ENCODE results near the gene CCL16. TPM values are rescaled to one million over a fixed set of nuclear protein-coding genes. Genes with fewer than 3 reads are reported as not detected.
"Not testable (repeated sequence)": the region's sequence is repeated elsewhere in the genome, so short reads cannot be mapped to it uniquely, and the experiment has no call there.

Gene CCL16
- total RNA-seq, 1 donor from 2014 or later = not detected

DNA sequence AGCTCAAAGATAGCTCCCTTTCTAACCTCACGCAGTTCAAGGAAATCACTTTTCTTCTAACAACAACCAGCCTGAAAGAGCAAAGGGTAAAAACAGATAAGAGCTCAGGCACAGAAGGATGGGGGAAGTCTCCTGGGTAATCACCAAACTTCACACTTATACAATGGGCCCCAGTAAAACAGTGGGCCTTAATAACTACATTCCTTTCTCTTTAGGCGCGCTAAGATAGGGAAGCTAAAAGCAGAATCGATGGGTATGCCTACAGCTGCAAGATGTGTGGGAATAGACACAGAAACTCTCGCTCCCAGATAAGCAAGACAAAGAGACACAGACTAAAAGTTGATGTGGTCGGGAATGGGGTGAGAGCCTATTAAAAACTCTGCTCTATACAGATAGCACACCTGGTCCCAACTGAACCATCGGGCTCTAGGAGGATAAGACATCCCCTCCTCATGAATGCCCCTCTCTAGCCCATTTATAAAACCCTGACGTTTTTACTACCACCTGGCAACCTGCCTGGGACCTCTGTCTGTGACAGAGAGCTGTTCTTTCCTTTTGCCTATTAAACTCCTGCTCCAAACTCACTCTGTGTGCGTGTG lies 38.6 kb downstream of the CCL16 start:
- H3K36me3 Mint-ChIP-seq (ENCODE audit: low read depth) = no peaks in the 10 kb centered on the region
- H3K27ac Mint-ChIP-seq = no peak overlapping the region
- no peak for DNase-seq
- no peak overlapping the region for H3K4me3 Mint-ChIP-seq
- no peaks in the 10 kb centered on the region for H3K4me1 Mint-ChIP-seq
- intact Hi-C loops (cut with micrococcal nuclease) = no loop called here
- peaks cover 8% of the 10 kb centered on the region for H3K27me3 Mint-ChIP-seq
- no peaks in the 10 kb centered on the region for H3K9me3 Mint-ChIP-seq

DNA sequence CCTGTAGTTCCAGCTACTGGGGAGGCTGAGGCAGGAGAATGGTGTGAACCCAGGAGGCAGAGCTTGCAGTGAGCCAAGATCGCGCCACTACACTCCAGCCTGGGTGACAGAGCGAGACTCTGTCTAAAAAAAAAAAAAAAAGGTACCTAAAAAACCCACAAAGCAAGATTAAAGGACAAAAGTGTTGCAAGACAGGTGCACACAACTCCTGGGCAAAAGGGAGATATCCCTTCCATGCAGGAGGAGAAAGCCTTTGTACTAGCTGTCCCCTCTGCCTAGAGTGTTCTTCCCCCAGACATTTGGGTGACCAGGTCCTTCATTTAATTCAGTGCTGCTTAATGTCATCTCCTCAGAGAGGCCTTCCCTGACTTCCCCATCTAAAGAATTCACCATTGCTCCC lies 42.8 kb downstream of the CCL16 start:
- intact Hi-C loops (cut with micrococcal nuclease); H3K27ac Mint-ChIP-seq; H3K9me3 Mint-ChIP-seq; H3K4me3 Mint-ChIP-seq; DNase-seq; H3K36me3 Mint-ChIP-seq (ENCODE audit: low read depth); H3K4me1 Mint-ChIP-seq: not testable (repeated sequence)
- peaks cover 16% of the 10 kb centered on the region for H3K27me3 Mint-ChIP-seq

DNA sequence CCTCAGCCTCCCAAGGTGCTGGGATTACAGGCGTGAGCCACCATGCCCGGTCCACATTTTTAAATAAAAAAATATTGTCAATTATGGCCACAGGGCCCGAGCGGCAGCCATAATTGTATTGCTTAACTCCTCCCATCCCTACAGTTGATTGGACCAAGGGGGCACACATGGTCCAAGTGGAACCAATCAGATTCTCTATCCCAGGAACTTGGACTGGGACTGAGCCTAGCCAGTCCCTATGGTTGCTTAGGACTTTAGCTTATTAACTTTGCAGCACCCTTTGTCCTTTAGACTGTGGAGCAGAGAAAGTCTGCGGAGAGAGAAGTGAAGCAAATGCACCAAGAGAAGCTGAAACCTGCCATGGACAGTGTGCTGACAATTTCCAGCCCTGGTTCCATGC lies 45.2 kb downstream of the CCL16 start:
- H3K4me1 Mint-ChIP-seq = peaks cover 1% of the 10 kb centered on the region
- no peak overlapping the region for H3K4me3 Mint-ChIP-seq
- H3K27me3 Mint-ChIP-seq = peaks cover 14% of the 10 kb centered on the region
- intact Hi-C loops (cut with micrococcal nuclease) = no loop called here
- no peak overlapping the region for H3K27ac Mint-ChIP-seq
- DNase-seq = no peak
- no peaks in the 10 kb centered on the region for H3K36me3 Mint-ChIP-seq (ENCODE audit: low read depth)
- no peaks in the 10 kb centered on the region for H3K9me3 Mint-ChIP-seq

DNA sequence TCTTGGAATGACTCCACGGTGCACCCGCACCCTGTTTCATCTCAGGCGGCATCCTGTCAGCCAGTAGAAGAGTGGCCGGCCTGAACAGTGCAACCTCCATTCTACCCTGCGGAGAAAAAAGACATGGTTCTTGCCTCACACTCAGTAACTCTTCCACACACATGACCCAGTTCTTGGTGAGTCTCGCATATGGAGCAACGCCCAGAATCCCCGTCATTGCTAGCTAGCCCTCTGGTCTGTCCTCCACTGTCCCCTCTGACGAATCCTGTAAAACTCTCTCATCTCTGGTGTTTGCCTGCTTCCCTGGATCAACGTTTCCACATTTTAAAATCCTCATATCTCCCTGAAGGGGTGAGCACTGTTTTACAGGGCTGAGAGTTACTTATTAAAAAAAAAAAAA lies 46.5 kb downstream of the CCL16 start:
- no peak overlapping the region for H3K27ac Mint-ChIP-seq
- H3K4me3 Mint-ChIP-seq = no peak overlapping the region
- H3K4me1 Mint-ChIP-seq = peaks cover 13% of the 10 kb centered on the region
- H3K36me3 Mint-ChIP-seq (ENCODE audit: low read depth) = peaks cover 1% of the 10 kb centered on the region
- DNase-seq = no peak
- intact Hi-C loops (cut with micrococcal nuclease) = no loop called here
- peaks cover 10% of the 10 kb centered on the region for H3K27me3 Mint-ChIP-seq
- H3K9me3 Mint-ChIP-seq = no peaks in the 10 kb centered on the region

DNA sequence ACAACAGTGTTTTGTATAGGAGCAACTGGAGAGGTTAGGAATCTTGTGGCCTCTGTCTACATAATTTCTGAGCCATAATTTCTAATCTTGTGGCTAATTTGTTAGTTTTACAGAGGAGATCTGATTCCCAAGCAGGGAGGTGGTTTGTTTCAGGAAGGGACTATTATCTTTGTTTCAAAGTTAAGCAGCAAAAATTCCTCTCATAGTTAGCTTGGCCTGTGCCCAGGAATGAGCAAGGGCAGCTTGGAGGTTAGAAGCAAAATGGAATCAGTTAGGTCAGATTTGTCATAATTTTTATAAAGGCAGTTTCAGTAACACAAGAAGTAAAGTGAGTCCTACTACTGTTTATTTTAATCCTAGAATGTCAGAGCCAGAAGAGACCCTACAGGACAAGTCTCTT lies 48.7 kb downstream of the CCL16 start:
- Mint-ChIP-seq H3K27me3 (peaks cover 8% of the 10 kb centered on the region), H3K36me3 (ENCODE audit: low read depth) (peaks cover 8% of the 10 kb centered on the region), H3K4me3 (no peak overlapping the region), H3K9me3 (no peaks in the 10 kb centered on the region), H3K27ac (no peak overlapping the region), H3K4me1 (peaks cover 23% of the 10 kb centered on the region)
- DNase-seq = no peak
- intact Hi-C loops (cut with micrococcal nuclease) = no loop called here

DNA sequence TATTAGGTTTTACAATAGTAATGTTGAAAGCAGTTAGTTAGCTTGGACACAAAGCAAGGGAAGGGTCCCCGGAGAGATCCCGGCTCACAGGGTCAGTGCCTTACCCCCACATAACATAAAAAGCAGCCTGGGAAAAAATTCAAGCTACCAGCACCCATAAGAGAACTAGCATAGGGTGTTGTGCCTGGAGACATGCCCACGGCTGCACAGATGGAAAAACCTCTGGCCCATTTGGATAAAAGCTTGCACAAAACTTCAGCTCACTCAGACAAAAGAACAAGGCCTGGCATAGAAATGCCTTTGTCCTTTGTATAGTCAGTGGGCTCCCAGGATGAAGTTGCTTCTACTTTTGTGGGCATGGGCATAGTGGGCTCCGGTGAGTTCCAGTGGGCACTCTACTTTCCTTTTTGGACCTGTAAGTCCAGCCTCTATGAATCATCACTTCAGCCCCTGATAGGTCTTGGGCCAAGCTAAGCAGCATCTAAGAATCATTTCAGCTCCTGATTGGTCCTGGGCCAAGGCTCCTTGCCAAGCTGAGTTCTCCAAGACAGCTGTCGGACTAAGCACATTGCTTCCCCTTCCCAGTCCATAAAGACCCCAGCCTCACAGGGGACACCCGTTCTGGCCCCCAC lies 49.4 kb downstream of the CCL16 start:
- intact Hi-C loops (cut with micrococcal nuclease) = loop anchor here (2.0 kb wide), 2 partner anchors 39 to 83 kb away; no protein-coding TSS in a partner anchor
- Mint-ChIP-seq H3K9me3 (no peaks in the 10 kb centered on the region), H3K4me3 (no peak overlapping the region)

DNA sequence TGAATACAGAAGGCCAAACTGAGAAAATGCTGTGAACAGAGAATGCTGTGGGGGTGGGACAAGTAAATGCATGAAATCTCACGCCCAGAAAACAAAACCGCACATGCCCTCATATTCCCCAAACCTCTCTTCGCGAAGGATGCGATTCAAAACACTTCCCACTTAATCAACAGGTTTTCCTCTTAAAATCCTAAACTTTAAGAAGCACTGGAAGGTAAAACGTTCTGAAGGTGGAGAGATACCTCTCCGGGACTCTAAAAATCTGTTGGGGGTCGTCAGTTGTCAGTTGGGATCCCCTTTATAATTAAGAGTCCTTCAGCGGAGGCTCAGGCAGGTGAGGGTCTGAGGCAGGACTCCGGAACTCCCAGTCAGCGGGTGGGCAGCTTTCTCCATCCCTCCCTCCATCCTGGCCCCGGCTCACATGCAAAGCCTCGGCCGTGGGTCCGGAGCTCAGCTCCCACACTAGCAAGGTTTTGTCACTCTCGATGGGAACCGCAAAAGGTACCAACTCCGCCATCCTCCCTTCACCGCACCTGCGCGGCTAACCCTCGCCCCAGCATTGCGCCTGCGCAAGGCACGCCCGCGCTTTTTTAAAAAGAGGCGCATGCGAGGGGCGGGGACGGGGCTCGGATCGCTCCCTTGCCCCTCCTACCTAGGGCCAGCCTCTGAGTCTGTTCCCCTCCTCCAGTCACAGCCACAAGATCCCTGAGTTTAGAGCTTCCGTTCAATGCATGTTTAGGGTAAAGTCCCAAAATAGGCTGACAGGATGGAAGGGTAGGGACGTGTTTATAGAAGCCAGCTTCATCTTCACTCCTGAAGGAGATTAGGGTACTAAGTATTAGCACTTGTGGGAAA lies 50.9 kb downstream of the CCL16 start, which contains the start of gene RDM1:
Gene RDM1 (minus strand): TSS at position 563 of the 855 bp plus-strand sequence. CDS start 46 bp downstream, at position 517.
- Mint-ChIP-seq H3K36me3 (ENCODE audit: low read depth) (peaks cover 12% of the 10 kb centered on the region), H3K9me3 (no peaks in the 10 kb centered on the region), H3K27ac (peak within 1 kb of the TSS; percentile 91), H3K4me3 (peak within 1 kb of the TSS; percentile 89), H3K4me1 (peaks cover 23% of the 10 kb centered on the region), H3K27me3 (peaks cover 8% of the 10 kb centered on the region)
- DNase-seq = peak; percentile 97
- intact Hi-C loops (cut with micrococcal nuclease) = loop anchor here (2.0 kb wide), 2 partner anchors 38 to 82 kb away; no protein-coding TSS in a partner anchor

More for the DNA sequence above, 49.4 kb downstream of the CCL16 start:
- peaks cover 23% of the 10 kb centered on the region for H3K4me1 Mint-ChIP-seq
- no peak overlapping the region for H3K27ac Mint-ChIP-seq
- peaks cover 8% of the 10 kb centered on the region for H3K27me3 Mint-ChIP-seq
- DNase-seq = no peak
- peaks cover 8% of the 10 kb centered on the region for H3K36me3 Mint-ChIP-seq (ENCODE audit: low read depth)

DNA sequence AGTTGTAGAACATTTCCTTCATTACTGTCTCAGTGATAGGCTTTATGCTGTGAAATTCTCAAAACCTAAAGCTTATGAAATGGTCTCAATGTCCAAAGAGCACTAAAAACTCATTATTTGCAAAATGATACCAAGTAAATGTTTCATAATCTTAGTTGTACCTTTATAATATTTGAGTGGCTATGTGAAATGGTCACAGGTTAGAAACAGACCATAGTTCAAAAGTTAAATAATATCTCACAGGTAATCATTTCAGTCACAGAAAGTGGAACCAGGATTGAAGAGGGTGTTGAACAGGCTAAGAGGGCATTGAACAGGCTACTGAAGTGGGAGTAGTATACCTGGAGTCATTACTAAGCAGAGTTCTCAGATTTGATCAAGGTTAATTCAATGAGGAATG lies 53.6 kb downstream of the CCL16 start:
- Mint-ChIP-seq H3K27me3 (no peaks in the 10 kb centered on the region), H3K9me3 (no peaks in the 10 kb centered on the region), H3K27ac (no peak overlapping the region), H3K4me3 (no peak overlapping the region), H3K36me3 (ENCODE audit: low read depth) (peaks cover 30% of the 10 kb centered on the region), H3K4me1 (peaks cover 28% of the 10 kb centered on the region)
- intact Hi-C loops (cut with micrococcal nuclease) = no loop called here
- DNase-seq = no peak

Other genes starting within 250 kb of the CCL16 start
- 0.71 and 0.72 TPM in 2 replicates for gene RASL10B, start 249.9 kb downstream of the CCL16 start, total RNA-seq
- not detected in 2 replicates for gene GAS2L2, start 228.3 kb downstream of the CCL16 start, total RNA-seq
- gene C17orf50, start 220.6 kb downstream of the CCL16 start, total RNA-seq = not detected in 2 replicates
- not detected in 2 replicates for gene MMP28, start 185.9 kb downstream of the CCL16 start, total RNA-seq
- gene TAF15, start 172.0 kb downstream of the CCL16 start, total RNA-seq = 326 and 338 TPM in 2 replicates
- gene HEATR9, start 112.6 kb downstream of the CCL16 start, total RNA-seq = 0.14 TPM in 1 of 2 replicates, not detected in the other
- gene CCL5, start 101.1 kb downstream of the CCL16 start, total RNA-seq = 19.6 and 20.7 TPM in 2 replicates
- 2.6 and 2.9 TPM in 2 replicates for gene RDM1, start 50.7 kb downstream of the CCL16 start, total RNA-seq
- not detected in 2 replicates for gene LYZL6, start 37.8 kb downstream of the CCL16 start, total RNA-seq
- gene CCL14, start 5.2 kb upstream of the CCL16 start, total RNA-seq = not detected in 2 replicates
- gene CCL15, start 20.1 kb upstream of the CCL16 start, total RNA-seq = not detected in 2 replicates
- not detected in 2 replicates for gene CCL23, start 36.5 kb upstream of the CCL16 start, total RNA-seq
- gene CCL18, start 82.8 kb upstream of the CCL16 start, total RNA-seq = not detected in 2 replicates
- gene CCL3, start 108.6 kb upstream of the CCL16 start, total RNA-seq = 403 and 414 TPM in 2 replicates
- 351 and 370 TPM in 2 replicates for gene CCL4, start 122.3 kb upstream of the CCL16 start, total RNA-seq
- gene TBC1D3B, start 195.1 kb upstream of the CCL16 start, total RNA-seq = 8.9 and 9.8 TPM in 2 replicates
- 4.4 and 4.5 TPM in 2 replicates for gene CCL3L1, start 215.3 kb upstream of the CCL16 start, total RNA-seq
- gene CCL4L2, start 229.6 kb upstream of the CCL16 start, total RNA-seq = 11.5 and 11.9 TPM in 2 replicates

All from activated CD4-positive, alpha-beta T cell treated with anti-CD3 and anti-CD28 coated beads, Interleukin-2, amount 10 ng/mL, durations not matched to agents 24 days and 14 days (primary cell).